IMR-90 (cell line): ENCODE measurements around the gene PPP1R13B. TPM values are rescaled to one million over a fixed set of nuclear protein-coding genes. Genes with fewer than 3 reads are reported as not detected.

ENCODE experiments used
- ATAC-seq: fragments of 200-7000 bp; cut with Tn5 transposase; 2 replicates; pipeline ENCODE4 v1.9.1; 2020; ENCODE audit warnings: low read depth, mild to moderate bottlenecking, moderate library complexity
- BruUV-seq: library from RNA; stranded (reverse); fragments of 400-500 nt; replicated peaks from 2 replicates; lab custom pipeline; 2021; lab: Mats Ljungman, UMichigan
- CTCF ChIA-PET: fragments of 300-600 bp; formaldehyde crosslinking; extraction: SDS; loops from one replicate; lab custom pipeline; 2021; ENCODE audit warnings: antibody characterized with exemption; lab: Yijun Ruan, JAX
- POLR2A ChIA-PET: fragments of 300-600 bp; sonication (Branson Sonifier 250); formaldehyde crosslinking; loops from one replicate; lab custom pipeline; 2022; ENCODE audit warnings: antibody characterized with exemption; ENCODE audit not compliant: unreplicated experiment; lab: Charles Lee
- DNase-seq: peaks from one replicate; pipeline ENCODE4 v3.0.0; 2013
- H2AFZ ChIP-seq: replicated peaks from 2 replicates; pipeline ENCODE3; 2013; ENCODE audit warnings: low read length, mild to moderate bottlenecking; ENCODE audit not compliant: poor library complexity
- H2AK5ac ChIP-seq: 2 replicates; pipeline ENCODE4 v1.6.1; 2013; ENCODE audit warnings: low read depth, low read length, inconsistent platforms
- H2AK9ac ChIP-seq: replicated peaks from 2 replicates; pipeline ENCODE3; 2013; ENCODE audit warnings: mild to moderate bottlenecking, low read depth, low read length, moderate library complexity; ENCODE audit not compliant: poor library complexity
- H2BK120ac ChIP-seq: 2 replicates; pipeline ENCODE4 v1.6.1; 2013; ENCODE audit warnings: low read depth, low read length, inconsistent platforms
- H2BK15ac ChIP-seq: 3 replicates; pipeline ENCODE4 v1.6.1; 2013; ENCODE audit warnings: low read depth, low read length, inconsistent platforms
- H2BK20ac ChIP-seq: 2 replicates; pipeline ENCODE4 v1.6.1; 2013; ENCODE audit warnings: low read depth, mild to moderate bottlenecking, inconsistent platforms, low read length, moderate library complexity
- H2BK5ac ChIP-seq: 2 replicates; pipeline ENCODE4 v1.6.1; 2013; ENCODE audit warnings: mild to moderate bottlenecking, low read depth, low read length, inconsistent platforms; ENCODE audit not compliant: poor library complexity, severe bottlenecking
- H3K14ac ChIP-seq: replicated peaks from 2 replicates; pipeline ENCODE4 v1.6.1; 2013; ENCODE audit warnings: low read depth, low read length, inconsistent platforms
- H3K18ac ChIP-seq: 2 replicates; pipeline ENCODE4 v1.6.1; 2013; ENCODE audit warnings: low read depth, low read length, control low read depth
- H3K23ac ChIP-seq: 2 replicates; pipeline ENCODE4 v1.6.1; 2013; ENCODE audit warnings: low read depth, low read length, inconsistent platforms
- H3K27ac ChIP-seq: 2 replicates; pipeline ENCODE4 v1.5.1; 2013; ENCODE audit warnings: mild to moderate bottlenecking, control low read depth, low read length; ENCODE audit not compliant: insufficient read depth
- H3K27me3 ChIP-seq: 2 replicates; pipeline ENCODE4 v1.6.1; 2013; ENCODE audit warnings: low read length; ENCODE audit not compliant: control insufficient read depth, insufficient read depth
- H3K36me3 ChIP-seq: 2 replicates; pipeline ENCODE4 v1.6.1; 2013; ENCODE audit warnings: low read length, mixed read lengths; ENCODE audit not compliant: control insufficient read depth, insufficient read depth
- H3K4ac ChIP-seq: 2 replicates; pipeline ENCODE4 v1.6.1; 2013; ENCODE audit warnings: low read depth, low read length, inconsistent platforms
- H3K4me1 ChIP-seq: 2 replicates; pipeline ENCODE4 v1.6.1; 2013; ENCODE audit warnings: low read length, mixed read lengths; ENCODE audit not compliant: control insufficient read depth, insufficient read depth
- H3K4me2 ChIP-seq: 2 replicates; pipeline ENCODE4 v1.6.1; 2013; ENCODE audit warnings: low read depth, mild to moderate bottlenecking, control low read depth, low read length, moderate library complexity
- H3K4me3 ChIP-seq: 2 replicates; pipeline ENCODE4 v1.5.1; 2013; ENCODE audit warnings: low read depth, mild to moderate bottlenecking, control low read depth, low read length, moderate library complexity; ENCODE audit not compliant: insufficient read depth
- H3K56ac ChIP-seq: 2 replicates; pipeline ENCODE4 v1.6.1; 2013; ENCODE audit warnings: low read length, inconsistent platforms; ENCODE audit not compliant: insufficient read depth; ENCODE audit errors: extremely low read depth
- H3K79me1 ChIP-seq, 2 experiments: 2 replicates each; pipeline ENCODE4 v1.6.1; 2013; ENCODE audit warnings: low read length in 2 of 2, inconsistent platforms in 1 of 2, low read depth in 1 of 2
- H3K9ac ChIP-seq: 2 replicates; pipeline ENCODE4 v1.6.1; 2013; ENCODE audit warnings: low read depth, low read length, control low read depth
- H3K9me1 ChIP-seq: 2 replicates; pipeline ENCODE4 v1.6.1; 2013; ENCODE audit warnings: low read length, inconsistent platforms; ENCODE audit not compliant: insufficient read depth
- H3K9me3 ChIP-seq: 2 replicates; pipeline ENCODE4 v1.6.1; 2013; ENCODE audit warnings: low read length; ENCODE audit not compliant: control insufficient read depth, insufficient read depth
- H4K20me1 ChIP-seq: 2 replicates; pipeline ENCODE4 v1.6.1; 2013; ENCODE audit warnings: low read length, inconsistent platforms; ENCODE audit not compliant: insufficient read depth
- H4K5ac ChIP-seq: 2 replicates; pipeline ENCODE4 v1.6.1; 2013; ENCODE audit warnings: mild to moderate bottlenecking, low read depth, low read length, control low read depth
- H4K8ac ChIP-seq, 2 experiments: 2 replicates each; pipeline ENCODE4 v1.6.1; 2013; ENCODE audit warnings: low read depth in 2 of 2, low read length in 2 of 2, control low read depth in 1 of 2, inconsistent platforms in 1 of 2
- H4K91ac ChIP-seq: 2 replicates; pipeline ENCODE4 v1.6.1; 2013; ENCODE audit warnings: low read depth, low read length, inconsistent platforms; ENCODE audit not compliant: insufficient read depth
- BHLHE40 ChIP-seq: fragments of 150-350 bp; IDR thresholded peaks from 2 replicates; pipeline ENCODE4 v1.6.1; 2016; ENCODE audit warnings: mild to moderate bottlenecking, low read depth, low read length
- CEBPB ChIP-seq: IDR thresholded peaks from 2 replicates; pipeline ENCODE4 v1.6.1; 2012; ENCODE audit warnings: low read depth, low read length, improper control_type of control experiment
- CHD1 ChIP-seq: IDR thresholded peaks from 2 replicates; pipeline ENCODE4 v1.6.1; 2012; ENCODE audit warnings: low read depth, low read length, improper control_type of control experiment
- CTCF ChIP-seq: conservative IDR thresholded peaks from 2 replicates; pipeline ENCODE4 v1.5.1; 2012; ENCODE audit warnings: mild to moderate bottlenecking, low read depth, low read length, improper control_type of control experiment
- FOS ChIP-seq: fragments of 150-350 bp; IDR thresholded peaks from 2 replicates; pipeline ENCODE4 v1.6.1; 2016; ENCODE audit warnings: low read depth, low read length
- MAFK ChIP-seq: IDR thresholded peaks from 2 replicates; pipeline ENCODE4 v1.6.1; 2012; ENCODE audit warnings: low read depth, low read length, improper control_type of control experiment
- MAZ ChIP-seq: IDR thresholded peaks from 2 replicates; pipeline ENCODE4 v1.6.1; 2012; ENCODE audit warnings: low read depth, mild to moderate bottlenecking, low read length, improper control_type of control experiment, moderate library complexity, borderline replicate concordance
- MXI1 ChIP-seq: IDR thresholded peaks from 2 replicates; pipeline ENCODE4 v1.6.1; 2012; ENCODE audit warnings: low read depth, mild to moderate bottlenecking, low read length, moderate library complexity, borderline replicate concordance
- NFE2L2 ChIP-seq: fragments of 150-350 bp; IDR thresholded peaks from 2 replicates; pipeline ENCODE4 v1.6.1; 2016; ENCODE audit warnings: low read depth, mild to moderate bottlenecking, low read length
- POLR2A ChIP-seq: IDR thresholded peaks from 2 replicates; pipeline ENCODE4 v1.6.1; 2012; ENCODE audit warnings: mild to moderate bottlenecking, low read depth, low read length
- RAD21 ChIP-seq: IDR thresholded peaks from 2 replicates; pipeline ENCODE4 v1.6.1; 2012; ENCODE audit warnings: low read length, improper control_type of control experiment
- RCOR1 ChIP-seq: IDR thresholded peaks from 2 replicates; pipeline ENCODE4 v1.6.1; 2012; ENCODE audit warnings: mild to moderate bottlenecking, low read length, improper control_type of control experiment; ENCODE audit not compliant: insufficient replicate concordance
- RFX5 ChIP-seq: IDR thresholded peaks from 2 replicates; pipeline ENCODE4 v1.8.0; 2012; ENCODE audit warnings: low read depth, mild to moderate bottlenecking, low read length, moderate library complexity
- SMC3 ChIP-seq: fragments of 150-350 bp; IDR thresholded peaks from 2 replicates; pipeline ENCODE4 v1.6.1; 2016; ENCODE audit warnings: low read depth, mild to moderate bottlenecking, antibody characterized with exemption, low read length, moderate library complexity
- USF2 ChIP-seq: fragments of 150-350 bp; IDR thresholded peaks from 2 replicates; pipeline ENCODE4 v1.6.1; 2017; ENCODE audit warnings: mild to moderate bottlenecking, antibody characterized with exemption, low read length, low read depth
- WGBS, 2 experiments: methylation state at CpG; one replicate each; pipeline versions ENCODE4 v1.1.5 to v1.1.7; 2013; ENCODE audit warnings: missing lambda C conversion rate in 2 of 2; ENCODE audit not compliant: insufficient read length in 1 of 2; ENCODE audit errors: extremely low coverage in 2 of 2; 5-methylcytosine and 5-hydroxymethylcytosine counted together
- dilution Hi-C: fragments of 300-500 bp; cut with HindIII; formaldehyde crosslinking; loops from one replicate; pipeline ENCODE4 v1.14.3; 2018; ENCODE audit warnings: low sequenced_read_pairs; ENCODE audit not compliant: unreplicated experiment
- in situ Hi-C: fragments of 300-500 bp; cut with MboI; formaldehyde crosslinking; loops from 3 replicates; pipeline ENCODE4 v1.14.3; 2019; ENCODE audit warnings: low sequenced_read_pairs, inconsistent platforms, mixed read lengths
- intact Hi-C: fragments of 100-400 bp; cut with micrococcal nuclease; formaldehyde crosslinking; loops from 2 replicates; pipeline ENCODE4 v1.10.0; 2022
- polyA plus RNA-seq, 3 experiments: library from polyadenylated mRNA; depleted of rRNA; stranded (reverse); fragments of >200 nt; gene quantifications; 2 replicates each; pipeline ENCODE4 v1.2.3, GENCODE V29; 2012; ENCODE audit warnings: low replicate concordance in 1 of 3
- total RNA-seq: library from RNA; depleted of rRNA; stranded (reverse); fragments of >200 nt; gene quantifications from 2 replicates; pipeline ENCODE4 v1.2.3, GENCODE V29; 2012

PPP1R13B gene
- total and polyA plus RNA-seq, 2 of the 4 experiments (the other 2 are of a cell fraction): 1.6 to 2.8 TPM

- in situ Hi-C loops: no loop called here
- DNase-seq (no peak), ATAC-seq (no peak)
- no TSS peak for BruUV-seq
- Histone ChIP-seq H2BK15ac (no peak overlapping the region), H3K27me3 (peaks cover under 1% of the 10 kb centered on the region; the same call in 1 of the 2 replicates), H4K5ac (no peak overlapping the region), H3K4me1 (no peaks in the 10 kb centered on the region; the same call in 1 of the 2 replicates), H3K4ac (no peak overlapping the region), H4K20me1 (no peaks in the 10 kb centered on the region), H3K18ac (no peak overlapping the region), H3K14ac (no peak overlapping the region), H3K4me2 (no peak overlapping the region), H3K9me3 (no peaks in the 10 kb centered on the region), H3K23ac (no peak overlapping the region), H2AK5ac (no peak overlapping the region), H3K4me3 (no peak overlapping the region), H2AK9ac (no peak overlapping the region), H2BK5ac (no peak overlapping the region), H4K91ac (no peak overlapping the region), H2BK120ac (no peak overlapping the region), H2AFZ (no peak overlapping the region), H3K9ac (no peak overlapping the region), H2BK20ac (no peak overlapping the region), H3K79me1 (no peaks in the 10 kb centered on the region), H3K27ac (no peak overlapping the region), H3K9me1 (no peaks in the 10 kb centered on the region), H3K36me3 (no peaks in the 10 kb centered on the region), H4K8ac (no peak overlapping the region), H3K56ac (no peak overlapping the region)
- dilution Hi-C loops: no loop called here
- ChIA-PET POLR2A (no interaction called here), CTCF (interaction anchor here (0.6 to 1.1 kb wide), 2 partner anchors 9 to 74 kb away, joined by 3 to 4 read pairs; no protein-coding TSS in a partner anchor)
- intact Hi-C loops: no loop called here
- WGBS, 2 experiments: 82% methylated on average over 11 of the region's 18 CpGs; no CpG with 5 or more reads in 1 of the 2 experiments
- no peak for TF ChIP-seq USF2
- no peak for TF ChIP-seq MXI1
- no peak for TF ChIP-seq CTCF
- no peak for TF ChIP-seq POLR2A
- no peak for TF ChIP-seq SMC3
- TF ChIP-seq RCOR1: no peak
- TF ChIP-seq CHD1: no peak
- TF ChIP-seq RFX5: no peak
- no peak for TF ChIP-seq MAFK
- no peak for TF ChIP-seq NFE2L2
- TF ChIP-seq BHLHE40: no peak
- no peak for TF ChIP-seq RAD21
- no peak for TF ChIP-seq MAZ
- TF ChIP-seq FOS: no peak
- no peak for TF ChIP-seq CEBPB
Measured at GRCh38 chr14:103890821-103891666, 43.7 kb upstream of the PPP1R13B start.
